H1 (cell line): Measurements from ENCODE around the gene ATP2C1. TPM values are rescaled to one million over a fixed set of nuclear protein-coding genes. Genes with fewer than 3 reads are reported as not detected.

Source experiments
- CTCF ChIA-PET: fragments of 300-600 bp; sonication (Branson Sonifier 250); formaldehyde crosslinking; loops from one replicate; lab custom pipeline; 2021; ENCODE audit not compliant: partially characterized antibody; lab: Charles Lee
- POLR2A ChIA-PET: fragments of 300-600 bp; sonication (Branson Sonifier 250); formaldehyde crosslinking; loops from one replicate; lab custom pipeline; 2021; ENCODE audit warnings: inconsistent platforms; ENCODE audit not compliant: partially characterized antibody; lab: Charles Lee
- DNase-seq, 2 experiments: peaks; one replicate each; pipeline versions ENCODE4 v3.0.0 to v3.0.0-alpha.2; 2010 to 2022; ENCODE audit warnings: low spot score in 2 of 2, low read depth in 1 of 2, mixed read lengths in 1 of 2
- FAIRE-seq: peaks from 2 replicates; lab custom pipeline; 2011; peaks lifted over from hg19 to GRCh38; lab: Jason Lieb, UNC
- H2AFZ ChIP-seq: 2 replicates; pipeline ENCODE4 v1.8.1; 2012; ENCODE audit warnings: low read length, inconsistent platforms
- H2AK5ac ChIP-seq: 2 replicates; pipeline ENCODE4 v1.6.1; 2013; ENCODE audit warnings: low read depth, low read length
- H2BK120ac ChIP-seq: replicated peaks from 2 replicates; pipeline ENCODE3; 2013; ENCODE audit warnings: low read depth, low read length, inconsistent platforms
- H2BK12ac ChIP-seq: 2 replicates; pipeline ENCODE4 v1.6.1; 2013; ENCODE audit warnings: low read depth, low read length
- H2BK15ac ChIP-seq: 2 replicates; pipeline ENCODE4 v1.6.1; 2013; ENCODE audit warnings: low read length
- H2BK20ac ChIP-seq: 2 replicates; pipeline ENCODE4 v1.6.1; 2013; ENCODE audit warnings: low read length
- H2BK5ac ChIP-seq: 2 replicates; pipeline ENCODE4 v1.6.1; 2013; ENCODE audit warnings: low read depth, low read length
- H3K14ac ChIP-seq: 2 replicates; pipeline ENCODE4 v1.6.1; 2013; ENCODE audit warnings: inconsistent platforms; ENCODE audit not compliant: insufficient read length
- H3K18ac ChIP-seq: 2 replicates; pipeline ENCODE4 v1.6.1; 2013; ENCODE audit warnings: low read length; ENCODE audit errors: extremely low read depth
- H3K23ac ChIP-seq: 2 replicates; pipeline ENCODE4 v1.6.1; 2013; ENCODE audit warnings: inconsistent platforms; ENCODE audit not compliant: insufficient read length
- H3K23me2 ChIP-seq: 2 replicates; pipeline ENCODE4 v1.6.1; 2013; ENCODE audit warnings: low read depth, low read length
- H3K27ac ChIP-seq: 2 replicates; pipeline ENCODE4 v1.6.1; 2011; ENCODE audit warnings: low read depth, low read length, inconsistent platforms
- H3K27me3 ChIP-seq, 4 experiments: replicated peaks in 1 of 4; 1 replicate in 1 of 4; 2 replicates in 3 of 4; pipeline versions ENCODE4 v1.6.1 to v1.8.1; 2011 to 2013; ENCODE audit warnings: low read length in 3 of 4, mild to moderate bottlenecking in 3 of 4, inconsistent platforms in 2 of 4, mixed read lengths in 2 of 4, moderate library complexity in 1 of 4; ENCODE audit not compliant: control insufficient read depth in 3 of 4, insufficient read depth in 3 of 4; ENCODE audit errors: extremely low read depth in 1 of 4
- H3K36me3 ChIP-seq, 4 experiments: 2 replicates each; pipeline versions ENCODE4 v1.6.1 to v1.8.1; 2011 to 2013; ENCODE audit warnings: mild to moderate bottlenecking in 4 of 4, low read length in 3 of 4, moderate library complexity in 2 of 4, control low read depth in 1 of 4, inconsistent platforms in 1 of 4; ENCODE audit not compliant: insufficient read depth in 4 of 4, control insufficient read depth in 2 of 4
- H3K4ac ChIP-seq: replicated peaks from 2 replicates; pipeline ENCODE3; 2013; ENCODE audit warnings: low read length, low read depth, mixed read lengths, inconsistent platforms; ENCODE audit not compliant: insufficient read length
- H3K4me1 ChIP-seq, 4 experiments: replicated peaks in 1 of 4; 1 replicate in 1 of 4; 2 replicates in 3 of 4; pipeline versions ENCODE4 v1.6.1 to v1.8.1; 2011 to 2013; ENCODE audit warnings: low read length in 3 of 4, inconsistent platforms in 2 of 4, mixed read lengths in 1 of 4; ENCODE audit not compliant: insufficient read depth in 4 of 4, control insufficient read depth in 3 of 4
- H3K4me2 ChIP-seq, 2 experiments: 2 replicates each; pipeline versions ENCODE4 v1.6.1 to v1.8.1; 2011 to 2013; ENCODE audit warnings: low read depth in 2 of 2, low read length in 2 of 2, control low read depth in 1 of 2, inconsistent platforms in 1 of 2, mild to moderate bottlenecking in 1 of 2; ENCODE audit not compliant: insufficient read depth in 1 of 2
- H3K4me3 ChIP-seq, 4 experiments: fragments of 200-600, 300-600 bp in 1 of 4; sonication (generic), shearing (Covaris generic), sonication (Bioruptor Twin) in 1 of 4; 2 replicates each; pipeline versions ENCODE4 v1.5.1 to v1.8.1; 2011 to 2016; ENCODE audit warnings: low read length in 4 of 4, low read depth in 3 of 4, control low read depth in 2 of 4, inconsistent platforms in 2 of 4, mild to moderate bottlenecking in 2 of 4, mixed read lengths in 1 of 4, moderate library complexity in 1 of 4; ENCODE audit not compliant: insufficient read depth in 2 of 4; ENCODE audit errors: extremely low read depth in 1 of 4
- H3K56ac ChIP-seq: replicated peaks from 2 replicates; pipeline ENCODE3; 2013; ENCODE audit warnings: low read depth, mild to moderate bottlenecking, mixed read lengths, low read length, inconsistent platforms; ENCODE audit not compliant: insufficient read length
- H3K79me1 ChIP-seq: 2 replicates; pipeline ENCODE4 v1.6.1; 2013; ENCODE audit warnings: low read depth, low read length, control low read depth
- H3K79me2 ChIP-seq, 2 experiments: 2 replicates each; pipeline versions ENCODE4 v1.6.1 to v1.8.1; 2012 to 2013; ENCODE audit warnings: low read length in 2 of 2, mild to moderate bottlenecking in 2 of 2, inconsistent platforms in 1 of 2; ENCODE audit not compliant: insufficient read depth in 2 of 2, control insufficient read depth in 1 of 2
- H3K9ac ChIP-seq, 4 experiments: replicated peaks in 1 of 4; 1 replicate in 1 of 4; 2 replicates in 3 of 4; pipeline versions ENCODE4 v1.6.1 to v1.8.1; 2011 to 2013; ENCODE audit warnings: low read depth in 3 of 4, low read length in 3 of 4, control low read depth in 2 of 4, mild to moderate bottlenecking in 2 of 4, moderate library complexity in 2 of 4, inconsistent platforms in 1 of 4; ENCODE audit errors: extremely low read depth in 1 of 4
- H3K9me3 ChIP-seq, 2 experiments: 2 replicates each; pipeline versions ENCODE4 v1.6.1 to v1.8.1; 2012 to 2013; ENCODE audit warnings: mild to moderate bottlenecking in 2 of 2, moderate library complexity in 2 of 2, control low read depth in 1 of 2, inconsistent platforms in 1 of 2, low read depth in 1 of 2, low read length in 1 of 2, mixed read lengths in 1 of 2; ENCODE audit not compliant: insufficient read depth in 2 of 2
- H4K20me1 ChIP-seq, 2 experiments: replicated peaks in 1 of 2; 2 replicates each; pipeline versions ENCODE3 to v1.8.1; 2011 to 2013; ENCODE audit warnings: inconsistent platforms in 2 of 2, low read length in 2 of 2, mild to moderate bottlenecking in 1 of 2; ENCODE audit not compliant: insufficient read depth in 2 of 2, control insufficient read depth in 1 of 2
- H4K5ac ChIP-seq: 2 replicates; pipeline ENCODE4 v1.6.1; 2013; ENCODE audit warnings: low read length, low read depth, mixed read lengths, inconsistent platforms; ENCODE audit not compliant: insufficient read length
- H4K8ac ChIP-seq: 2 replicates; pipeline ENCODE4 v1.8.0; 2013; ENCODE audit warnings: mild to moderate bottlenecking, moderate library complexity, low read length, inconsistent platforms; ENCODE audit not compliant: insufficient read depth; ENCODE audit errors: extremely low read depth
- H4K91ac ChIP-seq: replicated peaks from 2 replicates; pipeline ENCODE3; 2013; ENCODE audit warnings: low read length, mixed read lengths, inconsistent platforms; ENCODE audit not compliant: insufficient read length
- CEBPB ChIP-seq: IDR thresholded peaks from 2 replicates; pipeline ENCODE4 v1.6.1; 2012; ENCODE audit warnings: low read depth, low read length
- MAFK ChIP-seq: IDR thresholded peaks from 2 replicates; pipeline ENCODE4 v1.6.1; 2012; ENCODE audit warnings: low read depth, mild to moderate bottlenecking, improper control_type of control experiment, low read length
- WGBS, 2 experiments: shearing (Covaris generic) in 1 of 2; methylation state at CpG; one replicate each; pipeline versions ENCODE4 v1.1.6 to v1.1.7; 2013 to 2015; ENCODE audit warnings: low lambda C conversion rate in 2 of 2, mixed read lengths in 2 of 2, inconsistent platforms in 1 of 2, low coverage in 1 of 2, missing lambda C conversion rate in 1 of 2; ENCODE audit not compliant: insufficient replicate concordance in 2 of 2, insufficient coverage in 1 of 2, insufficient read length in 1 of 2; ENCODE audit errors: extremely low coverage in 1 of 2, missing lambda C conversion rate in 1 of 2; 5-methylcytosine and 5-hydroxymethylcytosine counted together
- polyA plus RNA-seq, 7 experiments: library from polyadenylated mRNA; depleted of rRNA in 3 of 7; stranded (reverse) in 5 of 7; unstranded in 2 of 7; fragments of >200 nt in 5 of 7; fragments of 200-250 nt in 2 of 7; gene quantifications; 1 replicate in 5 of 7; 2 replicates in 1 of 7; 4 replicates in 1 of 7; pipeline versions ENCODE4 v1.2.1 to v1.2.3, GENCODE V29; 2011 to 2013; ENCODE audit warnings: missing spikeins in 2 of 7, mixed read lengths in 2 of 7
- total RNA-seq: library from RNA; stranded (reverse); fragmentation: NEBNext Ultra II Directional; extraction: Animal tissue kit (Norgen Biotek cat#: 25700); gene quantifications from 2 replicates; pipeline ENCODE4 v1.2.1, GENCODE V29; 2021

The ATP2C1 gene
- total and polyA plus RNA-seq, 2 of the 8 experiments (the other 6 are each of a cell fraction or from before 2014, with no cell fraction given), result 50.7 to 68.5 TPM

DNA sequence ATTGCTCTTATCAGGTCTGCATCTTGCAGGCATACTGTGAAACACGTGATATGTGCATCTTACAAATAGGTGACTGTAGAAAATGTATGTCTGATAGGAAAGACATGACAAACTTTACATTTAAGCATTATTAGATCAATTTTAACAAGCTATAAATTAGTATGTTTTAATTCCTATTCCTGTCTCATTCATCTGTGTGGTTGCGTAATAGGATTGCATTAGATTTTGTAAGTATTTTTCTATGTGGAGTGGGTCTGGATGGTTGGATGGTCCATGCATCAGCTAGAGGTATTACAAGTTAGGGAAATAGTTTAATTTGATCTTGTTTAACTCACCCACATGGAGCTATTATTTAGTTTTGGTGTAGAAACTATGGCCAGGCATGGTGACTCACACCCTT lies 113.9 kb downstream of the ATP2C1 start:
- Histone ChIP-seq H3K27ac (no peak overlapping the region; the same call in 1 of the 2 replicates), H3K27me3 (no peaks in the 10 kb centered on the region), H3K79me1 (no peaks in the 10 kb centered on the region), H2BK120ac (no peak overlapping the region), H3K4me2 (no peak overlapping the region), H2BK5ac (no peak overlapping the region), H3K23me2 (no peaks in the 10 kb centered on the region), H3K18ac (no peak overlapping the region), H3K36me3 (peaks cover 0 to 25% (median 2%) of the 10 kb centered on the region in 4 experiments; a peak in 3 of 8 replicates), H3K23ac (no peak overlapping the region), H3K56ac (no peak overlapping the region), H3K4ac (no peak overlapping the region), H3K4me1 (no peaks in the 10 kb centered on the region), H3K14ac (no peak overlapping the region), H2BK20ac (no peak overlapping the region), H3K9me3 (no peaks in the 10 kb centered on the region), H2BK12ac (no peak overlapping the region), H3K4me3 (no peak overlapping the region), H4K20me1 (no peaks in the 10 kb centered on the region), H2BK15ac (no peak overlapping the region), H3K9ac (no peak overlapping the region), H3K79me2 (no peaks in the 10 kb centered on the region; a peak in 1 of 4 replicates), H4K8ac (no peak overlapping the region), H4K5ac (no peak overlapping the region), H4K91ac (no peak overlapping the region), H2AK5ac (no peak overlapping the region), H2AFZ (no peak overlapping the region)
- ChIA-PET CTCF (no interaction called here), POLR2A (interaction anchor here (0.6 kb wide), 1 partner anchor 371 kb away, joined by 3 read pairs; no protein-coding TSS in a partner anchor)
- TF ChIP-seq MAFK (no peak), CEBPB (peak; percentile 63; the same call in 1 of the 2 replicates)
- FAIRE-seq (no peak), DNase-seq (no peak)
- 98% methylated on average over 2 of the region's 2 CpGs; no CpG with 5 or more reads in 1 of the 2 experiments for WGBS, 2 experiments
